NCI-H2029 treated with DMSO at 0.1 percent for 48 hours (cell line): ENCODE data around the gene MGMT.

Experiments used
- DNase-seq: peaks from one replicate; lab custom pipeline; 2025; lab: John Stamatoyannopoulos, UW

The MGMT gene

DNA sequence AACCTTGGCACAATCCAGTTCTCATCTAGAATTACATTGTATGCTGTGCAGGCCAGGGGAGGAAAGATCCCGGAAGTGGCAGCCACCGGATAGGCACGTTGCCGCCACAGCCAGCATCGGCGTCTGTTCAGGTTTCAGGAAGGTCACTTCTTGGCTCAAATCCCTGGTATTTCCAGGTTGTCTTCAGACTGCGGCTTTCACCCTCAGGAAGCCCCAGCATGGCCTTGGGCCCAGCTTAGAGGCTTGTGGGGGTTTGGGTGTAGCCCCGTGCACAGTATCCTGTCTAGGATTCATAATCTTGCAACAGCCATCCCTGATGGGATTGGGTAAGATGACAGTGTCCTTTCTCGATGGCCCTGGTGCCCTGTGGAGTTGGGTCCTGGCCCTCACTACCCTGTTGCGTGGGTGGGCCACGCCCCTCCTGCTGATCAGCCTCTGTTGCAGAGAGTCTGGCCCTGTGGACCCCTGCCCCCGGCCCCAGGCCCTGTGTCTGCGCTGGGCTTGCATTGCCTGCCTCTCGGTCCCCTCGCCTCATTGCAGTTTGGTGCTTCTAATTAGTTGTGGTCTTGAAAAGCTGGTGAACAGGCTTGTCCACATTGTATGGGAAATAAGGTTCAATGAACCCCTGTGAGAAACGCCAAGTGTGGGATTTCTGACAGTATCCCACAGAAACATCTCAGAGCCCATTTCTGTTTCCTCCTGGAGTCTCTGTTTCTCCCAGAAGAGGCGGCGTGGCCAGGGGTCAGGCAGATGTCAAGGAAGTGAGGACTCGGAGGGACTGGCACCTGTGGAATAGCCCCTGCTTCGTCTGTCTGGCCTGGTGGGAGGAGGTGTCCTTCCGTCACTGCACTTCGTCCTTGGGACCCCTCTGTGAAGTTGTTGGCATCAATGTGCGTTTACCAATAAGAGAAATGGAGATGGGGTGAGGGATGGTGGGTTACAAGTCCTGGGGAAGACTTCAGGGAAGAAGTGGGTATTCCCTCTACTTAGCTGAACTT, 77.5 kb downstream of the MGMT start:
- no peak for DNase-seq

DNA sequence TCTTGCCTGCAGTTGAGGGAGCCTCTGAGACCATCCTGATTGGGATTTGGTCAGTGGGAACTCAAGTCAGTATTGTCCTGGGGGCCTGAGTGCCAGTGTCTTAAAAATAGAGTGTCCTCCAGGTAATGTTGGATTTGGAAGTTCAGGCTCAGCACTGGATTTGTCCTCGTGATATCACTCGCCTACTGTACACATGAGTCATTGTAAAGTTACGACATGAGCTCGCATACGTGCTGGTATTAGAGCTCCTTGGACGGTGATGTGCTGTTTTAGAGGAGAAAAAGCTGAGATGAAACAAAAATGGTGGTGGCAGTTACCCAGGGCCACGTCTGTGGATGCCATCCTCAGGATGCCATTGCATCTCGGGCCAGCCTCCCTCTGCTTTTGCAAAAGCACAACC, 78.2 kb downstream of the MGMT start:
- no peak for DNase-seq

DNA sequence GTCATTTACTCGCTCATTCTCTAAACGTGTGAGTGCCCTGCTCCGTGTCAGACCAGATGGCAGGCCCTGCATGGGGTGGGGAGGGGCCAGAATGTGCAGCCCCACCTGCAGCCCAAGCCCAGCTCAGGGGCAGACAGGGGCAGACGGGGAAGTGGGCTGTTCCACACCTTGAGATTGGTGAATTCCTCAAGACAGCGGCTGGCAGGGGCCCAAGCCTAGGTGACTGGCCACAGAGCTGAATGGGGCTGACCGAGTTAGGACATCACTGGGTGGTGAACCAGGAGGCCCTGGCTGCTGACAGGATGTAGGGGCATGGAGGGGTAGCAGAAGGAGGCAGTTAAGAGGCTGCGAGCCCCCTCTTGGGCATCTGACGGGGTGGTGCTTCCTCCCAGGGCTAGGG, 79.1 kb downstream of the MGMT start:
- no peak for DNase-seq

DNA sequence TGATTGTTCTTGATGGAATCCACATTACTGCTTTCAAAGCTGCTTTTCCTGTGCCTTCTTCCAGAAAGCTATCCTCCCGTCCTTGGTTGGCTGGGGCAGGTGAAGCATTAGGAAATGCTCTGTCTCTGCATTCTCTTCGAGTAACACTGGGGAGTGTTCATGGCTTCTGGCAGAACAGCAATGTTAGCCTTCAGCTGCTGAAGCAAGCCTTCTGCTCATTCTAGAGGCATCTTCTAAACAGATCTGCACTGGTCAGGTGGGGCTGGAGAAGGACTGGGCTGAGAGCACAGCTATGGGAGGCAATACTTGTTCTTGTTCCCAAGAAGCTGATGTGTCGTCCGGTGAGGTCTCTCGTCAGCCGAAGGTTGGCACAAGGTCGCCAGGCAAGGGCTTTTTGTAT, 80.6 kb downstream of the MGMT start:
- no peak for DNase-seq

DNA sequence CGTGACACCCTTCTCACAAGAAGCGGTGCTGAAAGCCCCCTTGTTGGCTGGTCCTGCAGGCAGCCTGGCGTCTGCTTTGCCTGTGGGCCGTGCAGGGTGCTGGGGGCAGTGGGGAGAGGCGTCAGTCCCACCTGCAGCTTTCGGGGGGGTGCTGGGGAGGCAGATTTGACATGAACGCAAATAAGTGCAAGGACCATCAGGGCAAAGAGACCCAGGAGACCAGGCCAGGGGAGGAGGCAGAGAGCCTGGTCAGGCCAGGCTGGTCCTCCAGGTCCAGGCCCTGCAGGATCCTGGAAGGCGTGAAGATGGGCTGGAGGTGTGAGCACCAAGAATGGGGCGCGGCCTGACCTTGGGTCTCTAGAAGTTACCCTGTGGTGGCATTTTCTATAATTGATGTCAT, 81.6 kb downstream of the MGMT start:
- no peak for DNase-seq

DNA sequence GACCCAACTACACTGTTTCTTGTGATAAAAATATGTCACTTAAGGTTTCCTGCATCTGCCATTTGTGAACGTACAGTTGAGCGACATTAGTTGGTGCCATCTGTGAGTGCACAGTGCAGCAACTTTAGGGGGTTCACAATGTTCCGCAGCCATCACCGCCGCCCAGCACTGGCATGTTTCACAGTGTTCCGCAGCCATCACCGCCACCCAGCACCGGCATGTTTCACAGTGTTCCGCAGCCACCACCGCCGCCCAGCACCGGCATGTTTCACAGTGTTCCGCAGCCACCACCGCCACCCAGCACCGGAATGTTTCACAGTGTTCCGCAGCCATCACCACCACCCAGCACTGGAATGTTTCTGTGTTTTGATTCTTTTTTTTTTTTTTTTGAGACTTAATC, 83.0 kb downstream of the MGMT start:
- DNase-seq, result no peak

DNA sequence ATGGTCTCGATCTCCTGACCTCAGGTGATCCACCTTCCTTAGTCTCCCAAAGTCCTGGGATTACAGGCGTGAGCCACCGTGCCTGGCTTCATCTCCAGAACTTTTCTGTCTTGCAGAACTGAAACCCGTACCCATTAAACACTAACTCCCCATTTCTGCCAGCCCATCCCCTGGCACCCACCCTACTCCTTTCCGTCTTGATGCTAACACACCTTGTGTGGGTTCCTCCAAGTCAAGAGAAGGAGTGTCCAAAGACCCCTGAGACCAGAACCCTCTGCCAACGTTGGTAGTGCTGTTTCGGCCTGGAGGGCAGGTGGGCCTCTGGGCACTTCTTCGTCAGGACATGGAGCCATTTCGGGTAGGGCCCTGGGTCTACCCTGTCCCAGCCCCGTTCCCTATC, 83.6 kb downstream of the MGMT start:
- DNase-seq, result no peak

DNA sequence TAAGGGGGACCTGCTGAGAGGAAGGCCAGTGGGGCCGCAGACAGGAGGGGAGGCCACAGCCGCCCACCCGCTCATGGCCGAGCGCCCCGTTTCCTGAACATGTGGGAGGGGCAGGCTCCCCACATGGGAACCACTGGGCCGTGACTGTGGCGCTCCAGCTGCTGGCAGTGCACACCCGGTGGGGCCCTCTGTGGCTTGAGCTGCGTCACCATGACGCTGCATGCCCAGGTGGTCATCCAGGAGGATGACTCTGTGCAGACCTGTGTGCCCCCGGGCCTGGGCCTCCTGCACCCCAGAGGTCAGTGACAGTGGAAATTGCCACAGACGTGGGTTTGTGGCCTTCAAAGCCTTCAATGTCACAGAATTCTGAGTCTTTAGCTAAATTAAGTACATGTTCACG, 85.1 kb downstream of the MGMT start:
- no peak for DNase-seq

DNA sequence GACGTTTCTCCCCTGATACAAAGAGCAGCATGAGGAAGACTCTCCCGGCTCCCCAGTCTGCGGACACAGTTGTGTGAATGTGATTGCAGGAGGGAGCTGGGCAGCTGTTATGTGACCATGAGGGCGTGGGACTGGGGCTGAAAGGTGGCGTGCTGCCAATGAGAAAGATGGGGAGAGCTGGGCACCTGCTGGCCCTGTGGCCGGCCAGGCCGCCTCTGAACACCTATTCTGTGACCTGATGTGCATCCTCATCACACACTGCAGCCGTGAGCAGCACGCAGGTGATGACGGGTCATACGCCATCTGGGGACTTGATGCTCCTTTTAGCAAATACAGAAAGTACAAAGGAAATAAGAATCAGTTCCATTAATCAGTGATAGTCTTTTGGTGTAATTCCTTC, 86.9 kb downstream of the MGMT start:
- no peak for DNase-seq

DNA sequence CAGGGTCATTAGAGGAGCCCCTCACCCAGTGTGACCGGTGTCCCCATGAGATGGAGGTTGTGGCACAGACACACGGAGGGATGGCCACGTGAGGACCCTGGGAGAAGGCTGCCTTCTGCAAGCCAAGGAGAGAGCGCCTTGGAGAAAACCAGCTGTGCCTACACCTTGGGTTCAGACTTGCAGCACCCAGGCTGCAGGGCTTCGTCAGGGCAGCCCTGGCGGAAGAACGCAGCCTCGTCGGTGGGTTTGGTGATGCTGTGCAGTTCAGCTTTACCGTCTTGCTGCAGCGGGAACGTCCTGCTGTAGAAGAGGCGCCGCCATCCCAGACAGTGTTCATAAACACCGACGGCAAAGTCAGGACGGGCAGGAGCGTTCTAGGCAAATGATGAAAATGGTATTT, 89.3 kb downstream of the MGMT start:
- DNase-seq, result no peak

DNA sequence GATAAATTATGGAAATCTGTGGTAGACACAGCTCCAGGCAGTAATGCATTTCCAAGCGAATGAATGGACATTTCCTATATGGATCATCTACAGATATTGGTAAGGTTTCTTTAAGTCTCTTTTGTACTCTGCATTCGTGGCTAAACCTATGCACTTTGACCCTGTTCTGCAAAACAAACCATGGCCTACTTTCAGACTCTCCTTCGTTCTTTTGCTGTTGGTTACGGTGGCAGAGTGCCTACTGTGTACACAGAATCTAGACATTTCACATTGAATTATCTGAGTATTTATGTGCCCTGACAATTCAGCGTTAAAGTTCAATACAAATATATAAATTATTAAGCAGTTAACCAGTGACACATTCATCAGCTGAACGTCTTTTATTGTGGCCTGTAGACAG, 93.3 kb downstream of the MGMT start:
- DNase-seq, result no peak

DNA sequence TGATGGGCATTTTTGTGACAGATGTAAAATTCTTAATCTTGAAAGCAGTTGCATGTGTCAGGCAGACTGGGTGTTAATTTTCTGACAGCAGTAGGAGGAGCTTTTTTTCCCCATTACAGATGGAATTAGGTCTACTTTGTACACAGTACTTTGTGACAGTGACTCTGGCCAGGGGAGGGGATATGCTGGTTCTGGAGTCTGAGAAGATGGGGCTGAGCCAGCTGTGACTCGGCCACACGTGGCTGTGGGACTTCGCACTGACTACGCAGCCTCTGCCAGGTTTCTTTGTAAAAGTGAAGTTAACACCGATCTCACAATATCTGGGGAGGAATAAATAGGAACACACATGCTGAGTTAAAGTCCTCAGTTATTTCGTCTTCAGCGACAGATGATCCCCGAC, 95.4 kb downstream of the MGMT start:
- no peak for DNase-seq

DNA sequence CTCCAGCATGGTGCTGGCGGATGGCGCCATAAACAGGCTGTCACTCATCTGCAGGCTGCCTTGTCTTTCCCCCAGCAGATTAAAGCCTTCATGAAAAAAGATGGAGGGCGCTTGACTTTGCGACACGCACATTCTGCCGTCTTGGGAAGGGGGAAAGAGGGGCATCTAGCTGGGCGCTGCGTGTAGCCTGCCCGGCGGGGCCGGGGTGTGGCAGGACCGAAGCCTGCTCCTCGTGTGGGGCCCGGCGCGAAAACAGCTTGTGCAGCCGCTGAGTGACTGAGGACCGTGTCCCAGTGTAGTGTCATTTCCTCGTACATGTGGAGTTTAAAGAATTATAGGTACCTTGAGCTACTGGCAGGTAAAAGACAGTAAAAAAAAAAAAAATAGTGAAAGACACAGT, 97.9 kb downstream of the MGMT start:
- no peak for DNase-seq

DNA sequence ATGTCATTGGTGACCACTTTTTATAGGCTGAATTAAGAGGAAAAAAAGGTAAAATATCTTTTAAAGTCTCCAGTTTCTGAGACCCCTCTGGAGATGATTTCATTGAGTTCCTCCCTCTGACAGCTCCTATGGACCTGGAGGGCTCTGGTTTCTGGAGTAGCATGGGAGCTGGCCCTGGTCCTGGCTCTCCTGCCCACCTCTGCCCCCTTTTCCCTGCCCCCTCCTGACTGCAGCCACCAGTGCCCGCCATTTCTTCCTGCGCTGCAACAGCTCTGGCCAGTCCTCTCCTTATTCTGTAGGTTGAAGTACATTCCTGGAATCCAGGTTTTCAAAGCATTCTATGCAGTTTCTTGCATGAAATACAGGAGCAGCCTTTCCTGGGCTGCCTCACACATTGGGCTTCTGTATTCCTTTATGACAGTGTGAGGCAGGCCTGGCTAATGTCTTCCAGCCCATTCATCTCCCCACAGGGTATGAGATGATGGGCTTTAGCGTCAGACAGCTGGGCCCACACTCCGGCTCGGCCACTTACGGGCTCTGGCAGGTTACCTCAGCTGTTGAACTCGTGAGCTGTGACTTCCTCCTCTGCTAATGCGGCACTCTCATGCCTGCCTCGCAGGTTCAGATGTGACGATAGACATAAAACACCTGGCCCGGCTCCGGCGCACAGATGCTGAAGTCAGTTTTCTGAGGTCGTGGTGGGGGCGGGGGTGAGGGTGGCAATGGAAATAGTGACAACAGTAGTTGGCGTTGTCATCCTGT, 101.7 kb downstream of the MGMT start:
- DNase-seq, result no peak

DNA sequence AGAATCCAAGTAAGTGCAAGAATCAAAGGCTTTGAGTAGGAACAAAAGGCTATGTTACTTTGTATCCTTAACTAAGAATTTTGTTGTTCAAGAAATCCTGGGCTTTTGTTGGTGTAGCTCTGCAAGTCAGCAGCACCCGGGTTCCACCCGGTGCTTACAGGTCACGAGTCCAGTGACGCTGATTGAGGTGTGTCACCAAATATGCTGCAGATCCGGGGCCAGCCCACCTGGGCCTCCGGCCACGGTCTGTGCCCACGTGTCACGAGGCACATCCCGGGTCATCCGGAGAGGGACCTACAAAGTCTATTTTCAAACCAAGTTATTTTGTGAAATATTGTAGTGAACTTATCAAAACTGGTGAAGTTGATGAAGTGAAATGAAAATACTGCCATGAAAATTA, 103.1 kb downstream of the MGMT start:
- DNase-seq, result no peak

DNA sequence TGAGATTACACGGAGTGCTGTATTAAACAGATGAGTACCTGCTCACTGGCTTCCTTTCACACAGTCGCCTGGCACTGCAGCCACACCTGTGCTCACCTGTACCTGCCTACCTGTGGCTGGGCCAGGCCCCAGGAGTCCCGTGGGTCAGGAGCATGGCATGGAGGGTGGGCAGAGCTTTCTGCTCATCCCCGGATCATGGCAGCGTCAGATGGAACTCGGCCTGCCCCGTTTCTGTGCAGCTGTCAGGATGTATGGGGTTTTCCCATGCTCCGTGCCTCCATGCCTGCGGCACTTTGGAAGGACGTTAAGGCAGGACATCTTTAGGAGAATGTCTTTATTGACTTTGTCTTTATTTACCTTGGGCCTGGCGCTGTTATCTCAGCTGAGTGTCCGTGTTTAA, 112.2 kb downstream of the MGMT start:
- DNase-seq, result no peak

DNA sequence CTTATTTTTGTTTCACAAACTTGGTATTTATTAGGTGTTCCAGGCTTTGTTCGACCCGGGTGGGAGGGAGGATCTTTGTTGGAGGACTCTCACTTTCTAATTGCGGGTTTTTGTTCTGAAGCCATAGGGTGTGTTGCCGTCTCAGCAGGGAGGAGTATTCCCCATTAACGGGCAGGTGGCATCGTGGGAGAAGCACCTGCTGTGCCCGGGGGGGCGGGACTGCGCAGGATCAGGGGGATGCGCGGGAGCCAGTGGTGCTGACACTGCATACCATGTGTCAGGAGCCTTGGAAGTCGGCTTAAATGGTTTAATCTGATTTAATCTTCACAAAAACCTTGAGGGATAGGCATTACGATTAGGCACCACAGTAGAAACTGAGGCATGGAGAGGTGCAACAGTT, 113.0 kb downstream of the MGMT start:
- DNase-seq, result no peak

DNA sequence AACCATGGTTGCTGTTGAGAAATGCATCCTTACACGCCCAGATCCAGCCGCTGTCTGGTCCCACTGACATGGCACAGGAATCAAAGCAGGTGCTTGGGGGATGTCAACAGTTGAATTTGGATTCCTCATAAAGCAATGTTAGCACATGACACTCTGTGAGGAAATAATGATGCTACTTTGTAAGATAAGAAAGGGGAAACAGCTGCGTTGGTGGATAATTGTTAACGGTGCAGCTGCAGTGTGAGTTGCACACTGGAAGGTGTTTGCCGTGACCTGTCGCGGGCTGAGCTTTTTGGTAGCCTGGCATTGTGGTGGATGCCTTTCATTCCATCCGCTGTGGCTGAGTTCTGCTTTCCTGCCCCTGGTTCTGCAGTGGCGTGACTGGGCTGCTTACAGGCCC, 113.9 kb downstream of the MGMT start:
- no peak for DNase-seq

DNA sequence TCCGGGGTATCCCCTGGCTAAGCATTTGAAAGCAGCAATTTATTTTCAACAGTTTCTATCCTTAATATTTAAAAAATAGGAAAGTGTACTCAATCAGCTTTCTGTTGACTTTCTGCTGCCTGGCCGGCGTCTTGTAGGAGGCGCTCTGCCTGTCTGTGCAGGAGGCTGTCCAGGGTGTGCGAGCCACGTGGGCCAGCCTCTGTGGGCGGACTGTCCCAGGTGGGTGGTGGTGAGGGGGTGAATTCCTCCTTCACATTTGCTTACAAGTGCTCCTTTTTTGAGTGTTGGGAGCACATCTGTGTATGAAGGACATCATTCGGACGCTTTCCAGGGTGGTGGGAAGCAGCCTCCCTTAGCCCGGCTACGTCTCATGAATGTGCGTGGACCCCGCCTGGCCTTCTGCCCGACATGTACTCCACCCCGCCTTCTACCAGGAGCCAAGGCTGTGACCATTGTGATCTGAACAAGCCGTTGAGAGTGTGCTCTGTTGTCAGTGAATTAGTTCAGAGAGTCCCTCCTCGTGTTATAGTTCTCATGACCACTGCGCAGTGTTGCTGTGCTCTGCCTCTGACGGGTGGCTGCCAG, 114.9 kb downstream of the MGMT start:
- no peak for DNase-seq

DNA sequence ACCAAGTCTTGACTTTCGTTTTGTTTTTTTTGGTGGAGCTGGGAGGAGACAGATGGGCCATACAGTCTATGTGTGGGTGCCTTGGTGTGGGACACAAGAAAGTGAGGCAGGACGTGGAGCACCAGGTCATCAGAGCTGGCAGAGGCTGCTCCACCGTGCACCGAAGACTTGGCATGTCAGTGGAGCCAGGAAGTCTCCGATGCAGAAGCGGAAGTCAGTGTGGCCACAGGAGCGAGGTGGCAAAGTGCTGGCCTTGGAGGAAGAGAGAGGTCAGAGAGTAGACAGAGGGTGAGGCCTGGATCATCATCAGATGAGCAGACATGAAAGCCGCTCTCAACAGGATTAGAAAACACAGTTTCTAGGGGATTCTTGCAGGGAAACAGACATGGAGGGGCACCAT, 116.8 kb downstream of the MGMT start:
- no peak for DNase-seq

DNA sequence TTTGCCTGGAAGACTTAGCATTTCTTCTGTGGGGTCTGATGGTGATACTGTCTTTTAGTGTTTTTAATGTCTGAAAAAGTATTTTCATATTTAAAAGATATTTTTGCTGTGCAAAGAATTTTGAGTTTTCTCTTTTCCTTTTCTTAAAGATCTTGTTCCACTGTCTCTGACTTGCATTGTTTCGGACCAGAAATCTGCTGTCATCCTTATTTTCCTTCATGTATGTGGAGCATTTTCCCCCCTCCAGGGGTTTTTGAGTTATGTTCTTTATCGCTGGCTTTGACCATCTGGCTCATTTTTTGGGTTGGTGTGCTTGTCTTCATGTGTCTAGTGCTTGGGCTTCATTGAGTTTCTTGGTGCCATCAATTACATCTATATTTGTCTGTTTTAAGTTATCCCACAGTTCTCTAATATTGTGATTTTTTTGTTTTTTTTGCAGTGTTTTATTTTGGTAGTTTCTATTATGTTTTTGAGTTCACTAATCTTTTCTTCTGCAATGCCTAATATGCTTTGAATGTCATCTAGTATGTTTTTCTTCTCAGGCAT, 119.9 kb downstream of the MGMT start:
- no peak for DNase-seq

DNA sequence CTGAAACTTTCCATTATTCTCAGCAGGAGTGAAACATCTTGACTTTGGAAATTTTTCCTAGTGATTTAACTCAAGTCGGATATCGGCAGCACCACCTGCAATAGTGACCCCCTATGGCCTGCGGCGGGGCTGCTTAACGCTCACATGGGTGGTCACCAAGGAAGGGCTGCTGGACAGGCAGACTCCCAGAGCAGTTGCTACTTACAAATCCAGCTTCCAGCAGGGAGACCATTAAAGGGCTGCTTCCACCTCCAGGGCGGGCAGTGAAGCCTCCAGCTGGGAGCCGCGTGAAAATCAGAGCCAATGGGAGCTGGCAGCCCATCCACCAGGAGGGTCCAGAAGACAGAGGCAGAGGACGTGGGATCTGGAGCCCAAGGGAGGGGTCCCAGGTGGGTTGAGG, 122.5 kb downstream of the MGMT start:
- no peak for DNase-seq

DNA sequence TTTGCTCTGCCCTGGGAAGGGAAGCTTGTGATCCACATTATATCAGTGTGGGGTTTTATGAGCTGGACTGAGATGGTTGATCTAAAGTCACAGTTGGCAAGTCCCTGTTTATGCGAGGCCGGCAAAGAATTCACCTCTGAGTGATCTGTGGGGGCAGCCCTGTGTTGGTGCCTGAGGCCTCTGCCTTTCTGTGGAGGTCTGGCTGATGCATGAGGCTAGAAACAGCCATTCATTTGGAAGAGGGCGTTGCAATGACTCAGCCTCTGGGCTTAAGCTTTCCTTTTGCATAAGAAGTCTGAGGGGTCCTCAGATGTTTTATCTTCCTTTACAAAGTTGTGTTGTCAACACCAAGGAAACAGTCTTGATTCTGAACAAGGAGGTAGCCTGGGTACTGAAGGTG, 126.9 kb downstream of the MGMT start:
- no peak for DNase-seq
